CD4-positive, alpha-beta T cell treated with Interleukin-15 for 4 hours (primary cell): ENCODE results near the gene L3MBTL3.
"Not testable (repeated sequence)": the region's sequence is repeated elsewhere in the genome, so short reads cannot be mapped to it uniquely, and the experiment has no call there.

Source experiments
- DNase-seq: peaks from one replicate; pipeline ENCODE4 v3.0.0-alpha.2; 2020; ENCODE audit warnings: low spot score

L3MBTL3 gene

GRCh38 chr6:130076512-130076911, 58.1 kb downstream of the L3MBTL3 start:
- DNase-seq = peak; percentile 7

- DNase-seq = no peak
These were observed 72.4 kb downstream of the L3MBTL3 start for GRCh38 chr6:130090796-130091195.

- no peak for DNase-seq
These were observed 75.2 kb downstream of the L3MBTL3 start for GRCh38 chr6:130093546-130093945.

- no peak for DNase-seq
These were observed 79.9 kb downstream of the L3MBTL3 start for GRCh38 chr6:130098317-130098716.

GRCh38 chr6:130099119-130099518, 80.7 kb downstream of the L3MBTL3 start:
- no peak for DNase-seq

- no peak for DNase-seq
These were observed 87.8 kb downstream of the L3MBTL3 start for GRCh38 chr6:130105996-130106704.

GRCh38 chr6:130107710-130108109, 89.3 kb downstream of the L3MBTL3 start:
- no peak for DNase-seq

- no peak for DNase-seq
These were observed 92.7 kb downstream of the L3MBTL3 start for GRCh38 chr6:130111031-130111430.

- no peak for DNase-seq
These were observed 94.9 kb downstream of the L3MBTL3 start for GRCh38 chr6:130113201-130113710.

GRCh38 chr6:130115036-130115435, 96.7 kb downstream of the L3MBTL3 start:
- no peak for DNase-seq

GRCh38 chr6:130116273-130116672, 97.9 kb downstream of the L3MBTL3 start:
- DNase-seq = no peak

- DNase-seq = not testable (repeated sequence)
These were observed 98.9 kb downstream of the L3MBTL3 start for GRCh38 chr6:130117187-130117701.

- DNase-seq = no peak
These were observed 99.9 kb downstream of the L3MBTL3 start for GRCh38 chr6:130118236-130118635.

GRCh38 chr6:130119211-130119610, 100.8 kb downstream of the L3MBTL3 start:
- no peak for DNase-seq

- no peak for DNase-seq
These were observed 102.3 kb downstream of the L3MBTL3 start for GRCh38 chr6:130120731-130121130.

- no peak for DNase-seq
These were observed 103.9 kb downstream of the L3MBTL3 start for GRCh38 chr6:130122243-130122642.

GRCh38 chr6:130127195-130127594, 108.8 kb downstream of the L3MBTL3 start:
- no peak for DNase-seq

- no peak for DNase-seq
These were observed 109.9 kb downstream of the L3MBTL3 start for GRCh38 chr6:130128326-130128725.

GRCh38 chr6:130129762-130130246, 111.4 kb downstream of the L3MBTL3 start:
- no peak for DNase-seq

GRCh38 chr6:130132286-130132701, 113.9 kb downstream of the L3MBTL3 start:
- DNase-seq = peak; percentile 84

- DNase-seq = peak; percentile 32
These were observed 116.2 kb downstream of the L3MBTL3 start for GRCh38 chr6:130134582-130134981.

GRCh38 chr6:130136798-130137197, 118.4 kb downstream of the L3MBTL3 start:
- no peak for DNase-seq

GRCh38 chr6:130138116-130138908, 119.9 kb downstream of the L3MBTL3 start:
- peak; percentile 21 for DNase-seq
